Dedifferentiated amniotic fluid mesenchymal stem cell (primary cell): ENCODE data around the gene DHX58.

Experiments used
- DNase-seq: peaks from one replicate; pipeline ENCODE4 v3.0.0-alpha.2; 2016; ENCODE audit errors: extremely low spot score

Gene DHX58

DNA sequence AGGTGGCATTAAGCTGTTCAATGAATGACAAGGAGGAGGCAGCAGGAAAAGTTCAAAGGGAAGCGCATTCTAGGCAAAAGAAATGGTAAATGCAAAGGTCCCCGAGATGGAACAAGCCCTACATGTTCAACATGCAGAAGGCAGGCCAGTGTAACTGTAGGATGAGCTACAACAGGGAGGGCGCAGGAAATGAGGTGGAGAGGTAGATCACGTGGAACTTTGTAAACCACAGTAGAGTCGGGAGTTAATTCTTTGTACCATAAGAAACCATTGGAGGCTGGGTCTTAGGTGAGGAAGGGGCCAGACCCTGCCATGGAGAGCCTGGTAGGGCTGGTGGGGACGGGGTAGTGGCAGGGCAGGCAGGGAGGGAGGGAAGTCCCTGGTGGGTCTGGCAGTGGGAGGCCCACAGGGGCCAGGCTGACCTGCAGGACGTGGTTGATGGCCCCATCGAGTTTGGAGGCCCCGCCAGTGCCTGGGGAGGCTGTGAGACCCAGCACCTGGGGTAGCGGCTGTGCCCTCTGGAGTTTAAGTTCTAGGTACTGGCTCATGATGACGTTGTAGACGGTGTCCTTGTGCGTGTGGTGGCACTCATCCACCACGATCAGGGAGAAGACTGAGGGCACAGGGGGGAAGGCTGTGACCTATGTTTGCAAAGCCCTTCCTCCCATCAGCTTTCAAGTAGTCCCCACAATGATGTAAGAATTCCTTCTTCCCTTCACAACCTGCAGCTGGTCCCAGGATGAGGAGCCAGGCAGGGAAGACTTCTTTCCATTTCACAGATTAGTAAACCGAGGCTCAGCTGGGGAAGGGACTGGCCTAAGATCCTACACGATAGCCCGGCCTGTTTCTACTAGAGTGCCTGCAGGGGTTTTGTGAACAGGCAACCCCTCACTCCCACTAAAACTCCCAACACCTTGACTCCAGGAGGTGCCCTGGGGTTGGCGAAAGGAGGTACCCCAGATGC, 1.9 kb downstream of the DHX58 start:
- DNase-seq = no peak

DNA sequence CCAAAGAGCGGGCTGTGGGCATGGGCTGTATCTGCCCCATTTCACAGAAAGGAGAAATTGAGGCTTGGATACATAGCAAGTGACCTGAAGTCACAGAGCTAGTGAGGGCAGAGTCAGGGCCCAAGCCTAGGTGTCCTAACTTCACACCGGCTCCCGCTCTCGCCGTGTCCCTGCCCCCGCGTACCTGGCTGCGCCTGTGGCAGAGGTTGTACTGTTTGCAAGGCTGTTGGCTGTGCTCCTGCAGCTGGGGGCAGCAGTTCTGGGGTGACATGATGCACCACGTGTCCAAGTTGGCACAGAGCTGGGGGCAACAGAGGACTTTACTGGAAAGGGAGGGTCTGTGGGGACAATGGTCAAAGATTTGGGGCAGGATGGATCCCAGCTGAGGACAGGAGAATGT, 3.4 kb downstream of the DHX58 start:
- DNase-seq = no peak

DNA sequence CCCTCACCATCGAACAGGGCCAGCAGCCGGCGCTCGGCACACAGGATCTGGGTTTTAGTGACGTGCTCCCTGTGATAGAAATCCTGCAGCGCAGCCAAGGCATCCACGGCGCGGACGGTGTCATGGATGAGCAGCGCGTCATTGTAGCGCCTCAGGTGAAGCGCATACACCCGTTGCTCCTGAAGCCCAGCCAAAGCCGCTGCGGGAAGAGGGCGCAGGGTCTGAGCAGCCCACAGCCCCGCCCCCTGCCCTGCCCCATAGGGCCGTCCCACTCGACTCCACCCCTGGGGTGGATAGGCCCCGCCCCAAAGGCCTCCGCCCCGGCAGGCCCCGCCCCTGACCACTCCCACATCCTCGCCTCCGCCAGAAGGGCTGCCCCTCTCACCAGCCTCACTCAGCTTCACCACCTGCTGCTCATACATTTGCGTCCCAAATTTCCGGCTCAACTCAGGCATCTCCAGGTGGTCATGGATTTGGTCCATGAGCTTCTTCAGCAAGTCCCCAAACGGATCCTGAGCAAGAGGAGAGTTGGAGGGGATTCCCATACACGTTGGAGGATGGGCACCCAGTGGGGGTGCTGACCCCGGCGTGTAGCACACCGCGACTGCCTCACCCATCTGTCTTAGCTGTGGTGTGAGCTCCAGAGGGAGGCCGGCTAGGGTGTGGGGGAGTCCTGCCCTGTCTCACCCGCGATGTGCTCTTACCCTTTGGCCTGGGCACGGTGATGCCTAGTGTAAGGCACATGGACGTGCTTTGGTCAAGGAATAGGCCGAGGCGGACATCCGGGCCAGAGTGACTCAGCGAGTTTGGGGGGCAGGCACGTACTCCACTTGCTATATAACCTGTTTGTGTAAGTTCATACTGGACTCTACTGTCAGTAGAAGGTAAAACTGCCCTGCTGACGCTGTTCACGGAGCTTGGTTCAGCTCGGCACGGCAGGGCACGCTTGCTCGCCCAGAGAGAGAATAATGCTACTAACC, 4.6 kb downstream of the DHX58 start:
- no peak for DNase-seq

DNA sequence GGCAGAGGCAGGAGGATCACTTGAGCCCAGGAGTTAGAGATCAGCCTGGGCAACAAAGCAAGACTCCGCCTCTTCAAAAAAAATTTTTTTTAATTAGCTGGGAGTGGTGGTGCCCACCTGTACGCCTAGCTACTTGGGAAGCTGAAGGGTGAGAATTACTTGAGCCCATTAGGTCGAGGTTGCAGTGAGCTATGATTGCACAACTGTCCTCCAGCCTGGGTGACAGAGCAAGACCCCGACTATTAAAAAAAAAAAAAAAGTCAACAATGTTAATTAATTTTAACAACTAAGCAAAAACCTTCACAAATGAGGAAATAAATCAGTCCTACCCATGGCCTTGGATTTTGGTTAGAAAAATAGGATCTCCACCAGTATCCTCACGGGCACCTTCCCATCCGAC, 5.4 kb downstream of the DHX58 start:
- DNase-seq = no peak

DNA sequence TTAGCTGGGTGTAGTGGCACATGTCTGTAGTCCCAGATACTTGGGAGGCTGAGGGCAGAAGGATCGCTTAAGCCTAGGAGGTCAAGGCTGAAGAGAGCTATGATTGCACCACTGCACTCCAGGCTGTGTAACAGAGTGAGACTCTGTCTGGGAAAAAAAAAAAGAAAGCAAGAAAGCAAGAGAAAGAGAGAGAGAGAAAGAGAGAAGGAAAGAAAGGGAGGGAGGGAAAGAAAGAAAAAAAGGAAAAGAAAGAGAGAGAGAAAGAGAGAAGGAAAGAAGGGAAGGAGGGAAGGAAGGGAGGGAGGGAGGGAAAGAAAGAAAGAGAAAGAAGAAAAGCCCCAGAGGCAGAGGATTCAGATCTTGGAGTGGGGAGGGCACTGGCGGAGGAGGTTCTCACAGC, 6.5 kb downstream of the DHX58 start:
- DNase-seq = no peak

DNA sequence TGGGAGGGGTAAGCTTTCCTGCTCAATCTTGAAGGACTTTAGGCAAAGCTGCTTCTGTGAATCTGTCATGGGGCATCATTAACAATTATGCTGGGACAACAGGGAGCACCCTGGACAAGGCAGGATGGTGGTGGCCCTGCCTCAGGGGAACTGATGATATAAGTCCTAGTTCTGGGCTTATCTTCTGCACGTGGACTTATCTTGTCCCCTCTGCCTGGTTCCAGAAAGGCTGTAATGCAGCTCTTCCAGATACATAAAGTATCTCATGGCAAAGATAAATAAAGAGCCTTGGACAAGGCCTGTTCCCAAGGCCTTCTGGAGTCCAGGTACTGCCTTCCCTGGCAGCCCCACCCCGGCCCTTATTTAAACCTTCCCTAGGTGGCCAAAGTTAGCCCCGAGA, 8.2 kb downstream of the DHX58 start:
- no peak for DNase-seq

DNA sequence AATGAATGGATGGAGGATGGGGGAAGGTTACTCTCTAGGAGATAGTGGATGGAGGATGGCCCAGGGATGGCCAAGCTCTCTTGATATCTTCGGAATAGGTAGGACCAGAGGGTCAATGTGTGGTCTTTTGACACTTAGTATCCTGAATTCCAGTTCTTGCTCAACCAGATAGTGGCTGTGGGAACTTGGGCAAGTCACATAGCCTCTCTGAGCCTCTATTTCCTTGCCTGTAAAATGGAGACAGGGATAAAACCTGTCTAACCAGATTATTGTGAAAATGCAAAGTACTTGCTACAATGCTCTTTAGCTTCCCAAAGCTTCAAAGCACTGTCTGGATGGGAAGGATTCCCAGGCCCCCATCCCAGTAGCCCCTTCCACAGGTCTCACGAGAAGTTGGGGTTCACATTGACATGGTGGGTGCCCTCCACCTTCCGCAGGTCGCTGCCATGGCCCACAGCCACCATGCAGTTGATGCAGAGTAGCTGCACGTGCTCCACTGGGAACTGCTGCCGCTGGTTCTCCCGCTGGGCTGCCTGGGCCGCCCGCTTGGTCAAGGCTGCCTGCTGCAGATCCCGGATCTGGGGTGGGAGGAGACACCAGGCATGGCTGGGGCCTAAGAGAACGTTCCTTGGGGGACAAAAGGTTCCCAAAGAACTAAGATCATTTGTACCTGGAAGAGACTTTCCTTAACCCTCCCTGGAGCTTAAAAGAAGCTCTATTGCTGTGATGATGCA, 9.1 kb downstream of the DHX58 start:
- no peak for DNase-seq

DNA sequence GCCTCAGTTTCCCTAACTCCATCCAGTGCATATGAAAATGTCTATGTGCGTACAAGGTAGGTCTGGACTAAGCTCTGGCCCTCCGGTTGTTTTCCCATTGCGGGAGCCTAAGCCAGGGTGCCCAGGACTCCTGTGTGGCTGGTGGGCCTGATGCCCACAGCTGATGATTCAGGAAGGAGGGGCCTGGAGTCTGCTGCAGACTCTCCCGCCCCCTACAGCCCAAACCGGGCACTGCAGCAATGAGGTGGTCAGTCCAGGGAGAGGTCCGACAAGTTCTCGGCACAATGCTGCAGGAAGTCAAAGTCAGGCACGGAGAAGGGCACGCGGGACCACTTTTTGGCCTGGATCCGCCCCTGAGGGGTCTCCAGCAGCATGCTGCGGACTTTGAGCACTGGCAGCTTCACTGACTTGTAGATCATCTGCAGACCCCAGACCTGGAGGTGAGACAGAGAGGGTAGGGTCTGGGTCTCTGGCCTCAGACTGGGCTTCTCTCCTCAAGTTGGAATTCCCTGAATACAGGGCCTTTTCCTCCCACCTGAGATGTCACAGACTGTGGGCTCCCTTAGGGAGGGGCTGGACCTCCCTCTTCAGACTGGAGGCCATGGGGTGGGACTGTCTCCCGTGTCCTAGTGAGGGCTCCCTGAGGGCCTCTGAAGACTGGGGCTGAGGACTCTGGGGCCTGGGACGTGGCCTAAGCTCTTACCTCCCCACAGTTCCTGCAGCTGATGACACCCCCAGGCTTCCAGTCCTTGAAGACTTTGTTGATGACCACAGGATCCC, 10.8 kb downstream of the DHX58 start:
- peak; percentile 37 for DNase-seq

DNA sequence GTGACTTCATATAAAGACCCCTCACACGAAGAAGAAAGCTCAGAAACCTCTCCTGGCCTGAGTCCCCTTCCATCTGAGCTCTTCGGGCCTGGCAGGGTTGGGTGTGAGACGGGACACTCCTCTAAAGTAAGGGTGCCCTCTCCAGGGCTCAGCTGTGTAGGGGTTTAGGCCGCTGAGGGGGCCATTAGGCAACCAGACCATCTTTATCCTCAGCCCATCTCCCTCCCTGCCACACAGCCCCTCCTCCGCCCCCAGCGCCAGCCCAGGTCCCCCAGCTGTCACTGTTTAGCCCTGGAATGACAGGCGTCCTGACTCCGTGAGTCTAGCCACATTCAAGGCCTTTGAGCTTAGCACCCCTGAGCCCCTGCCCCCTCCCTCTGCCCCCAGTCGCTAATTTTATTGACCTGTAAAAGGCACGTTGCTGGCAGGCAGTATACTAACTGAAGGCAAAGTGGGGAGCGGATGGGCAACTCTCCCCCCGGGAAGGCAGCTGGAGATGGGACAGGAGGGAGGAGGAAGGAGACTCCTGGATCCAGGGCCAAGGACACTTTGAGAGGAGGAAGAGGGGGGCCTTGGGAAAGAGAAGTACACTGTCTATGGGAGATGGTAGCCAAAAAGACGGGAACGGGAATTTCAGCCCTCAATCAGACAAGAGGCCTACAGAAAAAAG, 13.6 kb downstream of the DHX58 start:
- DNase-seq = no peak

DNA sequence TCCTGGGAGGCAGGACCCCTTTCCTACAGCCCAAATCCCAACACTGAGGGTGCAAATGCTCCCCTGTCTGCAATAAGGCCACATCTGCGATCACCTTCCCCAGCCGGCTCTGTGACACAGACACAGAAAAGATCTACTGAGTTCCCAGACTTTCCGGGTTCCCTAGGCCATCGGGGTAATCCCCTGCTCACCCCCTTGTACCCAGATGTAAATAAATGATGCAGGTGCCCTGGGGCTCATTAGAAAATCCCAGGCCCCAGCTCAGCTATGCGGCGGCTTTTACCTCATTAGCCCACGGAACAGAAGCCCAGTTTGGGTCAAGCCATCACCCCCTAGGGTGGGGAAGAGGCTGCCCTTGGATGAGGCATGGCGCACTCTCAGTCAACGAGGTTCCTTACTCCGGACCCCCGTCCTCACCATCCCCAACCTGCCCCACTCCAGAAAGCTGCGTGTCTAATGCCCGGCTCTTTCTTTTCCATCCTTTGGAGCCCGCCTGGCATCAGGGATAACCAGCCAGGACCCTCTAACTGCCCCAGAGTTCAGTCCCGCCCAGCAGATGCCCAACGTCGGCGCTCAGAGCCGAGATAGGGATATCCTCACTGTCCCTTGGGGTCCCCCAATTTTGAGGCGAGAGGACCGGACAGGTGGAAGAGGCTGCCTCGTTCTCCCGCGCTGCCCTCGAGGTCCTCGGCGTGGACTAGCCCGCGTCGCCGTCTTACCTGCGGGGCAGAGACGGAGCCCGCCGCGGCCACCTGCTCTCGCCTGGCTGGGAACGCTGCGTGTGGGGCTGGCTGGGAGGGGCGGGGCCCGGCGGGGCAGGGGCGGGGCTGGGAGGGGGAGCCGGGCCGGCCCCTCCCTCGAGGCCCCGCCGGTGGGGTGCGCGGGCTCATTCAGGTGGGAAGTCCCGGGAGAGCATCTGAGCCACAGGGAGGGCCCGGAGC, 14.6 kb downstream of the DHX58 start, which contains the start of gene ZNF385C:
Gene ZNF385C (minus strand): TSS at position 783 of the 941 bp plus-strand sequence. CDS start 35,417 bp downstream, outside the sequence.
- no peak for DNase-seq

DNA sequence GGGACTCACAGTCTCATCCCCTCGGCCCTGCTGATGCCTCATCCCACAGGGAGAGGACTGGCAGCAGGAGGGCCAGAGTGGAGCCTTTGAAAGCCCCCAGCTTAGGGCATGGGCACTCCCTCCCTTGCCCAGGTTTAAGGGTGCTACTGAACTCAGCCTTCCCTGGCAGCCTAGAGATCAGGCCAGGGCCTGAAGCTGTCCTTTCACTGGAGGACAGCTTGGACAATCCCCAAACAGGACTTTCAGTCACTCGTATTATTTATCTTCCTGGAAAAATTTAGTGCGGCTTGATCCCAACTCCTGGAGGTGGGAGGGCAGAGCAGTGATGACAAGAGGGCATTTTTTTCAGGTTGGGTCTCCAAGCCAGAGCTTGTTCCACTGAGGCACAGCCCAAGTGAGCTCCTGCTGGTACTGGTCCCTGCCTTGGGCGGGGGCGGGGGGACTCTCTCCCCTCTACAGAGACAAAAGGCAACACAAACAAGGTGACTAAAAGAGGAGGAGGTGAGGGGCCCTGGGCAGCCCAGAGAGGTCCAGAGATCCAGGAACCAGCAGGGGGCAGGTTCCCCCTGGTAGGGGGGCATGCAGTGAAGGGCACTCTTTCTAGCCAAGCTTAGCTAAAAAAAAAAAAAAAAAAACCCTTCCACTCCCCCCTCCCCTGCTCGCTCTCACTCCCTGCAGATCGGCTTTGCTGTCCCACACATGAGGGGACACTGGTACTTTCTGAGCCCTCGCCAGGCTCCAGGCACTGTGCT, 16.0 kb downstream of the DHX58 start:
- no peak for DNase-seq

DNA sequence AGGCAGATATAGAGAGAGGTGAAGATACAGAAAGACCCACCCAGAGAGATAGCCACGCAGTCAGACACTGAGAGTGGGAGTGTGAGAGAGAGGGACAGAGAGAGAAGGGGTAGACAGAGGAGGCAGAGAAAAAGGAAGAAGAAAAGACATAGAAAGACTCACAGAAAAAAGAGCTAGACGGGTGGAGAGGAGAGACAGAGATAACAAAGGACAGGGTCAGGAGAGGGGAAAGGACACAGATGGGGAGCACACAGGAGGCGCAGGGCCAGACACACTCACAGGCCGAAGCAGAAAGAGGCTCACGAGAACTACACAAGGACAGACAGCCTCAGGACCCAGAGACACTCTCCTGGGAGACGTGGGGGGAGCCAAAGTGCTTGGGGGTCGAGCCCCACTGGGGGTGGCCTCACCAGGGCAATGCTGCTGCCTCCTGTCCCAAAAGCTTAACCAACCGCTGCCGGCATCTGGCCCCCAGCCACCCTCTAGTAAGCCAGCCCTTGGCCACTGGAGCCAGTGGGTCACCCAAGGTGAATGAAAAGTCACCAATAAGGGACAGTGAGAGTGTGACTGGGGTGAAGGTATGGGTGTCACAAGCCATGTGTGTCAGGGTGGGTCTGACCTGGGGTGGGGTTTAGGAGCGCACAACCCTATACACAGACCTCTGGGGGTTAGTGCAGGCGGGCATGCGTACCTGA, 18.0 kb downstream of the DHX58 start:
- DNase-seq = no peak

DNA sequence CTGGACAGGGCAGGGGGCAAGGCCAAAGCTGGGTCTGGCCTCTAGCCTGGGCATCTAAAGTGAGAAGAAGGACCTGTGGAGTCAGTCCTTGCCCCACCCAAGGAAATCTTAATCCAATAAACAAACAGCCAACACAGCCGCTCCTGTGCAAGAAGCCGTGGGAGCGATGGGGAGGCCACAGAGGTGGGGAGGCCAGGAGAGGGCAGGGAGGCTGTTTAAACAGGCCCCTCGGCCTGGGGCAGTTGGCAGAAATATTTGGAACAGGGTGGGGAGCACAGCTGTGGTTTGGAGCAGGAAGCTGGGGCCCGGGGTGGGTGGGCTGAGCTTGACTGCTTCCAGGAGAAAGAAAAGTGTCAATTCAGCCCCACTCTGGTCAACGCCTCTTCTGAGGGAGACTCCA, 19.6 kb downstream of the DHX58 start:
- DNase-seq = no peak

DNA sequence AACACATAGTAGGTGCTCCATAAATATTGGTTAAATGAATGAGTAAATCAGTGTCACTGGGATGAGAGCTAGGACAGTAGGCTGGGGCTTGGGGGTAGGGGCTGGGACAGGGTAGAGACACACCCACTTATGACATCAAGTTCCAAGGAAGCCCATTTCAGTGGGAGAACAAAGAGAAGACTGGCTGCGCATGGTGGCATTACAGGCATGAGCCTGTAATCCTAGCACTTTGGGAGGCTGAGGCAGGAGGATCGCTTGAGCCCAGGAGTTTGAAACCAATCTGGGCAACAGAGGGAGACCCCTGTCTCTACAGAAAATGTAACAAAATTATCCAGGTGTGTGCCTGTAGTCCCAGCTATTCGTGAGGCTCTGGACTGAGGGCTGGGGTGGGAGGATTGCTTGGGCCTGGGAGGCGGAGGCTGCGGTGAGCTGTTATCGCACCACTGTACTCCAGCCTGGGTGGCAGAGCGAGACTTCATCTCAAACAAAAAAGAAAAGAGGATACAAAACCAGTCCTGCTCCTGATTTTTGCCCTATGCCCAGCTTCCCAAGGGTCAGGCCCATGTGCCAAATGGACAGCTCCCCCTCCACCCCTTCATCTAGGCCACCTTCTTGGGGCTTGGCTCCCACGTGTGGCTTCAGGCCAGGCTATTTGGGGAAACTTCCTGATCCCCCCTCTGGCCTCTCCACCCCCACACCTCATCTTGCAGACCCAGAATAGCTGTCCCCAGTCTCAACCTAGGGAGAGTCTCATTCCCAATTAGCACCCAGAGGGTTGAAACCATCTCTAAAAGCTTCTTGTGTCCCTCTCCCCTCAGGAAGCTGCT, 21.3 kb downstream of the DHX58 start:
- no peak for DNase-seq

DNA sequence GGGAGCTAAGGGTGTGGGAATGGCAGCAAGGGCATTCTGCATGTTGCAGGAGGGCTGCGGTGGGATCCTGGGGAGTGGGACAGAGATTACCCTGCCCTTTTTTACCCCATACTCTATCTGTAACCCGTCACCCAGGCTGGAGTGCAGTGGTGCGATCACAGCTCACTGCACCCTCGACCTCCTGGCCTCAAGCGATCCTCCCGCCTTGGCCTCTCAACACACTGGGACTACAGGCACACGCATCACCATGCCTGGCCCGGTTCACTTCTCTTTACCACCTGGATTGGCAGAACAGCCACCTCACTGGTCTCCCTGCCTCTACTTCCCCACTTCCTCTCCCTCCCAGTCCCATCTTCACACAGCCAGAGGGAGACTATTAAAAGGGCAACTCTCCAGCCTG, 23.8 kb downstream of the DHX58 start:
- no peak for DNase-seq

DNA sequence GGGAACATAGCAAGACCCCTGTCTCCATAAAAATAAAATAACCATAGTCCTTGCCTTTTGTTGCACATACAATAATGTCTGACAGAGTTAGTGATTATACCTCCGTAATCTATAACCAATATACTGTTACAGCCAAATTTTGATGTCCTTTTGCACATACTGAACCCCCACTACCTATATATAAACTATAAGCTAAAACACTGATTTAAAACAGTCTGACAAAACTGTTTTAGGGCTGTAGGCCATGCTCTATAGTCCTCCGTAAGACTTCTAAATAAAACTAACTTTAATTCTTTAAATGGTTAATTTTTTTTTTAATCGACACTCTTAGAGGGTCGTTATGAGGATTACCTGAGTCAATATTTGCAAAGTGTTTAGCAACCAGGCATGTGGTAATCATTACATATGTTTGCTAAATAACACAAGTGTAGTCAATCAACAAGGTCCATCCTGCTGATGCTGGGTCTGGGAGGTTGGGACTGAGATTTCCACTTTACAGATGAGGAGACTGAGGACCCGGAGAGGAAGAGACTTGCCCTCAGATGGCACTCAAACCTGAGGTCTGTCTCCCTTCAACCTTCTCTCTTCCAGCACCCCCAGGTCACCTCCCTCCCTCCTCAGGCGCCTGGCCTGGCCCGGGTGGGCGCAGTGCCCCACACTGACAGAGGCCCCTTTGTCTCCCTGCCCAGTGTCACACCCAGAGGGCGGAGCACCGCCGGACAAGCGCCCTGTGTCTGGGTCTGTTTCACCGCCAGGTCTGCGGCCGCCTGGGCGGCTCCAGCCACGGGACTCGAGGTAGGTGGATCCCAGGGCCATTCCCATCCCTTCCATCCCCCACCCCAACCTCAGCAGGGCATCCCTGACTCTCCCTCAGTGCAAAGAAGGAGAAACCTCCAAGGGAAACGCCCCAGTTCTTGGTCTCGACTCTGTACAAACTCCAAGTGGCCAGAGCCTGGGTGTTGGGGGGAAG, 24.5 kb downstream of the DHX58 start:
- no peak for DNase-seq
